ENCODE results near the gene OR7G1.

The OR7G1 gene, protein sequence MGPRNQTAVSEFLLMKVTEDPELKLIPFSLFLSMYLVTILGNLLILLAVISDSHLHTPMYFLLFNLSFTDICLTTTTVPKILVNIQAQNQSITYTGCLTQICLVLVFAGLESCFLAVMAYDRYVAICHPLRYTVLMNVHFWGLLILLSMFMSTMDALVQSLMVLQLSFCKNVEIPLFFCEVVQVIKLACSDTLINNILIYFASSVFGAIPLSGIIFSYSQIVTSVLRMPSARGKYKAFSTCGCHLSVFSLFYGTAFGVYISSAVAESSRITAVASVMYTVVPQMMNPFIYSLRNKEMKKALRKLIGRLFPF

DNA sequence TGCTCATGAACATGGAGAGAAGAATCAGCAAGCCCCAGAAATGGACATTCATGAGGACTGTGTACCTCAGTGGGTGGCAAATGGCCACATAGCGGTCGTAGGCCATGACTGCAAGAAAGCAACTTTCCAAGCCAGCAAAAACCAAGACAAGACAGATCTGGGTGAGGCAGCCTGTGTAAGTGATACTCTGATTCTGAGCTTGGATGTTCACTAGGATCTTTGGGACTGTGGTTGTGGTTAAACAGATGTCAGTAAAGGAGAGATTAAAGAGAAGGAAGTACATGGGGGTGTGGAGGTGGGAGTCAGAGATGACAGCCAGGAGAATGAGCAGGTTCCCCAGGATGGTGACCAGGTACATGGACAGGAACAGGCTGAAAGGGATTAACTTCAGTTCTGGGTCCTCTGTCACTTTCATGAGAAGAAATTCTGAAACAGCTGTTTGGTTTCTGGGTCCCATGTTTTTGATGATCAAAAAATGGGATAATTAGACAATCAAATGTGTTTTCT is at the start of gene OR7G1:
TSS of gene OR7G1 (minus strand) at position 457 of the 507 bp plus-strand sequence. CDS start at position 457, 0 bp downstream.
- no peak for DNase-seq (ENCODE audit: low spot score)

DNA sequence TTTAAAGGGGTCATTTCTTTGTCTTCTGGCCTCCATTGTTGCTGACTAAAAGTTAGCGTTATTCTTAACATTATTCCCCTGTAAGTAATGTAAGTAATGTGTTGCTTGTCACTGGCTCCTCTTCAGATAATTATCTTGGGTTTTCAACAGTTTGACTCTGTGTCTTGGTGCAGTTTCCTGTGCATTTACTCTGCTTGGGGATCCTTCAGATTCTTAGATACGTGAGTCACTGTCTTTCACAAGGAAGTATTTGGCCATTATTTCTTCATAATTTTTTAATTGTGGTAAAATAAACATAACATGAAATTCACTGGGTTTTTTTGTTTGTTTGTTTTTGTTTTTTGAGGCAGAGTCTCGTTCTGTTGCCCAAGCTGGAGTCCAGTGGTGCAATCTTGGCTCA is 49.7 kb upstream of the OR7G1 start:
- no peak for DNase-seq (ENCODE audit: low spot score)

GRCh38 chr19:9161427-9161826 is 45.9 kb upstream of the OR7G1 start:
- no peak for DNase-seq (ENCODE audit: low spot score)

DNA sequence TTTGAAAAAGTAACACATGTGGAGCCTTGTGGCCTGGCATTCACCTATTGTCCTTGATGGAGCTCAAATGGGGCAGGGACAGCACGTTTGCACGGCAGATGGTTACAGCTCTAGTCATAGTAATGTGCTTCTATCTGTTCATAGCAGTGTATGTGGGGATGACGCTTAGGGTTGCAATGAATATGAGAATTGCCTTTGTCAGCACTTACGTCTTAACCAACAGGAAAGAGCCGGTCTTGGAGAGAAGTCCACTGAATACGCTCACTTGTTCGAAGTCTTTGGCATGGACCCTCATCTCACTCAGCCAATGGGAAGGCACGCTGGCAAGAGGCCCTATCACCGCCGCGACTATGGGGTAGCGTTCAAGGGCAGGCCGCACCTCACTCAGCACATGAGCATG is 44.3 kb upstream of the OR7G1 start:
- DNase-seq (ENCODE audit: low spot score) = no peak

- DNase-seq (ENCODE audit: low spot score) = no peak
Measured at GRCh38 chr19:9156304-9156703, 40.7 kb upstream of the OR7G1 start.

DNA sequence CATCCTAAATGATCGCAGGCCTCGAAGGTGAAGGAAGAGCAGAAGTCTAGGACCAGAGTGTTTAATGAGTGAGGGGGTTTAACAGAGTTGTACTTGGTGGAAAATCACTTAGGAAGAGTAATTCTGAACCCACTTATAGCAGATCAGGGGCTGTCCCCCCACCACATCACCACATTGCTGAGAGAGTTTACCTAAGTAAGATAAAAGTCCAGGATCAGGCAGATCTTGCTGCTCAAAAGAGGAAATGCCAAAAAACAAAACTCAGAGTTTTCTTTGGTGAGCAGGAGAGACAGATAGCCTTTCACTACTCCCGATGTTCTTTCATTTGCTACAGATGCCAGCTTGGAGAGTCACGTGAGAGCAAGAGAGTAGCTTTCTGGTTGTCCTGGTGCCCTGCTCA is 40.0 kb upstream of the OR7G1 start:
- no peak for DNase-seq (ENCODE audit: low spot score)

GRCh38 chr19:9151367-9151766 is 35.8 kb upstream of the OR7G1 start:
- no peak for DNase-seq (ENCODE audit: low spot score)

GRCh38 chr19:9150650-9151049 is 35.1 kb upstream of the OR7G1 start:
- DNase-seq (ENCODE audit: low spot score) = no peak

- peak; percentile 16 for DNase-seq (ENCODE audit: low spot score)
Measured at GRCh38 chr19:9149997-9150396, 34.4 kb upstream of the OR7G1 start.

GRCh38 chr19:9148697-9149096 is 33.1 kb upstream of the OR7G1 start:
- no peak for DNase-seq (ENCODE audit: low spot score)

DNA sequence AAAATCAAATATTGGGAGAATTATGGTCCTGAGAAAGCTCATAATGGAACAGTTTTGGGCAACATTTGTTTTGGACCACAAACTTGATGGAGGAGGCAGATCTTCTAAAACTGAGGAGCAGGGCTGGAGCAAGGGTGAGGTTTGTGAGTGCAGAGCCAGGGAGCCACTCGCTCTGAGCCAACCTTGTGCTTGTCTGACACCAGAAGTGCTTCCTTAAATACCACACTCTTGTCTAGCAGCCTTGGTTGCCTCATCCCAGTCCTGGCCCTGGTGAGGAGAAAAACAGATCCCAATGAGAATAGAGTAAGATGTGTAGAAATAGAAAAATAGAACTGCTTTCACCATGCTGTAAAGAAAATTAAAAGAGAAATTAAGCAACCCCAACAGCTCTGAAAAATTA is 31.3 kb upstream of the OR7G1 start:
- no peak for DNase-seq (ENCODE audit: low spot score)

DNA sequence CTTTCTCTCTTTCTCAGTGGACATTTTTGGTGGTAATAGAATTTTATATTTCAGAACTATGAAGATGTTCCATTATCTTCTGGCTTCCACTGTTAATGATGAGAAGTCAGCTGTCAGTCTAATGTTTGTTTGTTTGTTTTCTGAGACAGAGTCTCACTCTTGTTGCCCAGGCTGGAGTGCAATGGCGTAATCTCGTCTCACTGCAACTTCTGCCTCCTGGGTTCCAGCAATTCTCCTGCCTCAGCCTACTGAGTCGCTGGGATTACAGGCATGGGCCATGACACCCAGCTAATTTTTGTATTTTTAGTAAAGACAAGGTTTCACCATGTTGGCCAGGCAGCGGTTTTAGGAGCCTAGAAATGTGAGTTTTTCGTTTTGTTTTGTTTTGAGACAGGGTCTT is 29.4 kb upstream of the OR7G1 start:
- DNase-seq (ENCODE audit: low spot score) = peak; percentile 16

DNA sequence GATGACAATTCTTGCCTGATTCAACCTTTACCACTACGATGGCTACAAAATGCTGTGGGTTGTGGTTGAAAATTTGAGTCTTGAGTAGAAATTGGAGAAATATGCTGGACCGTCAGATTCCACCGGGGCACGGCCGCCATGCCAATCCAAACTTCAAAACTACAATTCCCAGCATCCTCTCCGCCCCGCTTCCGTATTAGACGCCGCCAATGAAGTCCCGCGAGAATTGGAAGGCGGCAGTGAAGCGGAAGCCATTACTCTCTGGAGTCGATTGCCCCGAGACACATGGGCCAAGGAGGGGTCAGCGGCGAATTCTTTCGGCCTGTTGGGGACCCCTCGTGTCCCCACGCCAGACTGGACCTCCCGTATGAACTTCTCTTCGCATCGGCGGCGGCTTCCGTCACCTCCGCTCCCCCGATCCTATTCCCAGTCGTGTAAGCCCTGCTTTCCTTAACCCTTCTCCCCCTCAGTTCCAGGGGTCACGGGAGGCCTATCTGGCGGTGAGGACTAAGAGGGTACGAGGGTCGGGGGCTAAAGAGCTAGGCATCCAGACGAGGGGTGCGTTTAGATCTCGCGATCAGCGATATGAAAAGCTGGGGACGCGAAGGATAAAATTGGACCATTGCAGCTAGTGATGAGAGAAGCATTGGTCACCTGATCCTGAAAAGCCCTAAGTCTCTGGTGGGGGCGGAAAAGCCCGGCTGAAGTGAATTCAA is 24.8 kb upstream of the OR7G1 start, which contains the start of gene ZNF317:
TSS of gene ZNF317 (plus strand) at position 239 of the 716 bp plus-strand sequence. CDS start 15,620 bp downstream, outside the sequence.
- peak; percentile 91 for DNase-seq (ENCODE audit: low spot score)

- no peak for DNase-seq (ENCODE audit: low spot score)
Measured at GRCh38 chr19:9139609-9140158, 24.1 kb upstream of the OR7G1 start.

GRCh38 chr19:9132422-9132821 is 16.9 kb upstream of the OR7G1 start:
- DNase-seq (ENCODE audit: low spot score) = no peak

DNA sequence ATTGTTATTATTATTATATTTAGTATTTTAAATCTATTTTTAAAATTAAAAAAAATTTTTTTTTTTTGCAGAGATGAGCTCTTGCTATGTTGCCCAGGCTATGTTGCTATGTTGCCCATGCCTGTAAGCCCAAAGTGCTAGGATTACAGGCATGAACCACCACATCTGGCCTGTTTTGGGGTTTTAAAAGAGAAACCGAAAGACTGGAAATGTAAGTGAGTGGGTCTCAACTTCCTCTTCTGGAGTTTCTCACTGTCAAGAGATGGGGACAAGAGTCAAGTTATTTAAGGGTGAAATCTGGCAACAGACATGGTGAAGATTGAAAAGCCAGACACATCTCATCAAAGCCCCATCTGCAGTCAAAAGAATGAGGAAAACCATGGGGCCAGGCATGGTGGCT is 15.4 kb upstream of the OR7G1 start:
- DNase-seq (ENCODE audit: low spot score) = no peak

GRCh38 chr19:9128171-9128570 is 12.6 kb upstream of the OR7G1 start:
- no peak for DNase-seq (ENCODE audit: low spot score)

DNA sequence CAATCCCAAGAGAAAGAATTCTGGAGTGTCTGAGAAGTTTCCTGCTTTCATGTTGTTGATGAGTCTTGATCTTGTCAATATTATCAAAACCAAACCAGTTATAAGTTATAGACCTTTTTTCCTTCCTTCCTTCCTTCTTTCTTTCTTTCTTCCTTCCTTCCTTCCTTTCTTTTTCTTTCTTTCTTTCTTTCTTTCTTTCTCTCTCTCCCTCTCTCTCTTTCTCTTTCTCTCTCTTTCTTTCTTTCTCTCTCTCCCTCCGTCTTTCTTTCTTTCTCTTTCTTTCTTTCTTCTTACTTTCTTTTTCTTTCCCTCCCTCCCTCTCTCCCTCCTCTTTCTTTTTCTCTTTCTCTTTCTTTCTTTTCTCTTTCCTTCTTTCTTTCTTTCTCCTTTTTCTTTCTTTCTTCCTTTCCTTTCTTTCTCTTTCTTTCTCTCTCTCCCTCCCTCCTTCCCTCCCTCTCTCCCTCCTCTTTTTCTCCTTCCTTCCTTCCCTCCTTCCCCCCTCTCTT is 11.4 kb upstream of the OR7G1 start, which contains the start of gene OR7G3:
TSS of gene OR7G3 (minus strand) at position 51 of the 506 bp plus-strand sequence. CDS start at position 51, 0 bp downstream.
- DNase-seq (ENCODE audit: low spot score) = no peak

GRCh38 chr19:9116547-9116946 is 984 bp upstream of the OR7G1 start:
- DNase-seq (ENCODE audit: low spot score) = no peak

GRCh38 chr19:9109959-9110358 is 5.6 kb downstream of the OR7G1 start:
- no peak for DNase-seq (ENCODE audit: low spot score)

- no peak for DNase-seq (ENCODE audit: low spot score)
Measured at GRCh38 chr19:9107375-9107774, 8.2 kb downstream of the OR7G1 start, which contains the start of gene OR7G2. TSS of gene OR7G2 (minus strand) at chr19:9107475. CDS start at chr19:9103243, 4,232 bp downstream.

GRCh38 chr19:9086761-9087160 is 28.8 kb downstream of the OR7G1 start, which contains the start of gene OR1M1:
TSS of gene OR1M1 (plus strand) at chr19:9087061. CDS start at chr19:9093245, 6,184 bp downstream.
- DNase-seq (ENCODE audit: low spot score) = no peak
